SHP77 treated with DMSO at 0.1 percent for 48 hours (cell line): ENCODE results near the gene ADAMTSL3.

Source experiments
- DNase-seq: peaks from one replicate; lab custom pipeline; 2025; lab: John Stamatoyannopoulos, UW

The ADAMTSL3 gene

DNA sequence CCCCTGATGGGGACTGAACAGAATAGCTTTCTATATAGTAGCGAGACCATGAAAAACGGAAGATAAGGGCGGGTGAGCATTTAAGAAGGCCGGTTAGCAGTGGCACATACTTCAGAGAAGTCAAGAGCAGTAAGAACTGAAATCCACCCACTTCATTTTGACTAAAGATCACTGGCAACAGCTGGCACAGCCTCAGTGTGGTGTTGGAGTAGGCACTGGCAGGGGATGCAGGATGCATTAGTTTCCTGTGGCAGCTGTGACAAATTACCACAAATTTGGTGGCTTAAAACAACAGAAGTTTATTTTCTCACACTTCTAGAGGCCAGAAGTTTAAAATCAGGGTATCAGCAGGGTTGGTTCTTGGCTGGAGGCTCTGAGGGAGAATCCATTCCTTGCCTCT, 176.5 kb downstream of the ADAMTSL3 start:
- DNase-seq: no peak

DNA sequence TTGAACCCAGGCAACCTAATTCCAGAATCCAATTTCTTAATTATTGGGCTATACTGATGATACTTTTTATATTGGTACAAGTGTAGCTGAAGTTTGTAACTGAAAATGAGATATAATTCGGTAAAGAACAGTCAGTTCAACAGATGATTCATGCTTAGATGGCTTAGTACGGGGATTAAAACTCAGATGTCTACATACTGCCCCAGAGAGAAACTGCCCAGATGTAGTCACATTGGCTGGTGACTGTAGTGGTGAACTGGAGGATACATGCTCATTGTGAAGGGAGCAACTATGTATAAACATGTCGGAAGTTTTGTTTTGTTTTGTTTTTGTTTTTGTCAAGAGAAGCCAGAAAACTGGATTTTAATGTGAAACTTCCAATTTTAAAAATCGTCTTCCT, 179.6 kb downstream of the ADAMTSL3 start:
- DNase-seq: no peak

DNA sequence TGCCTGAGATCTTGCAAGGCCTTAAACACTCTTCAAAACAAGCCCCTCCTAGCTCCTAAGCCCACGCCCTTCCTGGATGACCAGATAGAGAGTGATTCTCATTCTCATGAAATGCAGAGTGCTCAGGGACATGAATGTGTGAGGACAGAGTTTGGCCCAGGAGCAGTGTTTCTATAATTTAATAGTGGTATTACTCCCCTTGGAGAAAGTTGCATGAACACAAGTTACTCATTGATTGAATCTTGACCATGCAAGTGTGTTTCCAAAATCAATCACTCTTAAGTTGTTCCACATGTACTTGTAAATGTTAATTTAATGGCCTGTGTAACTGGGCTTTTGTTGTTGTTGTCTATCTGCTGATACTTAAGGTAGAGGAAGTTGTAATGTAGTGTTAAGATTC, 181.6 kb downstream of the ADAMTSL3 start:
- DNase-seq: no peak

DNA sequence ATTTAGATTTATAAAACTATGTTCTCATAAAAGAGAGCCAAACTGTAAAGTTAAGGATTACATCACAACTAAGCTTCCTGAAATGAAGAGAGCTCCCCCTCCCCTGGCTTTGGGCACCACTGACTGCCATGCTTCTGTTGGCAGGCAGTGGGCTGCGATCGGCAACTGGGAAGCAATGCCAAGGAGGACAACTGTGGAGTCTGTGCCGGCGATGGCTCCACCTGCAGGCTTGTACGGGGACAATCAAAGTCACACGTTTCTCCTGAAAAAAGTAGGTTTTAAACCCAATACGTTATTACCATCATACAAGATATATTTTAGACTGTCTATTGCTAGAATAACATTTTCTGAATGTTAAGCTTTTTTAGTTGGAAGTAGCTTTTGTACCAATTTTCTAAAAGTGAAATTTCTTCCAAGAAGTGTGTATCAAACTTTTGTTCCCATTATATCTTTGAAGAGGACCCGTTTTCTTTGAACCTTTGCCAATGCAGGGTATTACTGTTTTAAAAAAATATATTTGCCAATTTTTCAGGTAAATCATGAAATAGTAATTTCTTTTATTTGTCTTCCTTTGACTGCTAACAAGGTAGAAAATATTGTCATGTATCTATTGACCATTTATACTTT, 184.1 kb downstream of the ADAMTSL3 start:
- no peak for DNase-seq

DNA sequence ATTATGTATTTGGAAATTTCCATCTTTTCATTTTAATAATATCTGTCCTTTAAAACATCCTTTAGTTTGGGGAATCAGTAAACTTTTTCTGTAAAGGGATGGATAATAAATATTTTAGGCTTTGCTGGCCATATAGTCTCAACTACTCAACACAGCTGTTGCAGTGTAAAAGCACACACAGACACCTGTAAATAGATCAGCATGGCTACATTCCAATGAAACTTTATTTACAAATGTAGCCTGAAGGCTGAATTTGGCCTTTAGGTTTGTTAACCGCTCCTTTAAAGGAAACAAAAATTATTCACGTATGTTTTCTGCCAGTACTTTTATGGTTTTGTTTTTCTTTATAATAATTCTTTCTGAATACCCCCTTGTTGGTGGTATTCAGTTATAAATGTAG, 184.8 kb downstream of the ADAMTSL3 start:
- DNase-seq: no peak

DNA sequence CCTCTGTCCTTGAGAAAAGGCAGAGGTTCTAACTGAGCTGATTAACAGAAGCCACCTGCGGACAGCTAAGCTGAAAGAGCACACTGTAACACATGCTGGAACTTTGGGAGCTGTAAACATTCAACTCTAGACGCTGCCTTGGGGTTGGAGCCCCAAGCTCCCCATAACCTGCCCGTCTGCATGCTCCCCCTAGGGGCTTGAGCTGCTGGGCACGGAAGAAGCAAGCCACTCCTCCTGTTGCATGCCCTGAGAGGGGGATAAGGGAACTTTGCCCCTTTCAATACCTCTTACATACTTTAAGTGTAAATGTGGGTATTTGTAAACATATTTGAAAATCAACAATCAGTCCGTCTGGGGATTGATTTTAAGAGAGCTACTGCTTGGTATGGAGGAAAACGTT, 188.4 kb downstream of the ADAMTSL3 start:
- no peak for DNase-seq

DNA sequence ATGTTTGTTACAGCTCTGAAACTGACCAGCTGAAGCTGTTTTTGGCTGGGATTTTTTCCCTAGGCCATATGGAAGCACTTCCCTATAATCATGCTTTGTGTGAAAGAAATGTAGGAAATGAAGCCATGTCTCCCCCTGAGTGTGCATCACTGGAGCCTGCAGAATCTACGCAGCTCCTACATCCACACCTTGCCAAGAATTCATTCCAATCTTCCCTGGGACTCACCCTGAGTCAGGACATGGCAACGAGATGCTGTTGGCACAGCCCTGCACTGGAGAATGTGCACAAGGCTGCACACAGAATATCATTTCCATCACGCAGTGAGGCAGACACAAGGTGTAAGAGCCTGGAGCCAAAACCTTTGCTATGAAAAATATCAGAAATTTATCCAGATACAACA, 189.5 kb downstream of the ADAMTSL3 start:
- no peak for DNase-seq

DNA sequence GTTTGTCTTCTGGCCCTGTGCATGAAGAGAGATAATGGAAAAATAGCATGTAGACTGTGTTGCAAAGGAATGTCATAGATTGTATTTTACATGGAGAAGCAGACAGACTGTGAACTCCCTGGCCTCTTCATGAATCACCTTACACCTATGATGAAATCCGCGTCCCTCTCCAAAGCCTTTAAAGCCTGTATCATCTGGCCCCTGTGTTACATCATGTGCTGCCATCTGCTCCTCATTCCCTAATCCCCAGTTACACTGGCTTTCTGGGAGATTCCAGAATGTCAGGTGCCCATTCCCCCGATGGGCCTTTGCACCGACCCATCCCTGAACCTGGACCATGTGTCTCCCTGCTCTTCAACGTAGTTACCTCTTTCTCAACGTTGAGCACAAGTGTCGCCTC, 190.8 kb downstream of the ADAMTSL3 start:
- no peak for DNase-seq

DNA sequence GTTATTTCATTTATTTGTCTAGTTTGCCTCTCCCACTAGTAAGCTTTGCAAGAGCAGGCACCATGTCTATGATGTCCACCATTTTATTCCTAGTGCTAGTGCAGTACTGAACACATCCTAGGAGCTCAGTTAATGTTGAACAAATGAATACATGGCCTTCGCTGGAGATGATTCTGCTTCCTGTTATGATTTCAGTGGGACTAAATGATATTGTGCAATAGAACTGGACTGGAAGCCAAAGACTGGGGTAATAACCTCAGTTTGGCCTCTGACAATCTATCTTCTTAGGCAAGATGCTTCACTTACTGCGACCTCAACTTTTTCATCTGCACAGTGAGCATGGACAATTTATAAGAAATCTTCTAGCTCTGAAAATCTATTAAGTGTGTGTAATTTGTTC, 191.3 kb downstream of the ADAMTSL3 start:
- DNase-seq: no peak

DNA sequence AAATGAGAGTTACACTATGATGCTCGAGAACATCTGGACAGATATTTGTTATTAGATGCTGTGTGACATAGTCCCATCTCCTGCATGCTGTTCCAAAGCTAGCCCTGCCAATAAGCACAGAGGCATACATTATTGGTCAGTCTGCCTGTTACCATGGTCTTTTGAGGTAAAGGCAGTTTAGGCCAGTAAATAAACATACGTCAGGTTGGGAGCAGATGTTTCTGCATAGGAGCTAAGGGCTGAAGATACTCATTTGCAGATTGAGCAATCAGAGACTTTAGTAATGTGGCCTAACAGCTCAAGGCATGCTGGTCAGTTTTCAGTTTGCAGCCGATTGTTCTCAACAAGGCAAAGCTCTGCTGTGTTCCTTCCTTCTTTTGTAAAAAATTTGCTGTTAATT, 192.9 kb downstream of the ADAMTSL3 start:
- no peak for DNase-seq

DNA sequence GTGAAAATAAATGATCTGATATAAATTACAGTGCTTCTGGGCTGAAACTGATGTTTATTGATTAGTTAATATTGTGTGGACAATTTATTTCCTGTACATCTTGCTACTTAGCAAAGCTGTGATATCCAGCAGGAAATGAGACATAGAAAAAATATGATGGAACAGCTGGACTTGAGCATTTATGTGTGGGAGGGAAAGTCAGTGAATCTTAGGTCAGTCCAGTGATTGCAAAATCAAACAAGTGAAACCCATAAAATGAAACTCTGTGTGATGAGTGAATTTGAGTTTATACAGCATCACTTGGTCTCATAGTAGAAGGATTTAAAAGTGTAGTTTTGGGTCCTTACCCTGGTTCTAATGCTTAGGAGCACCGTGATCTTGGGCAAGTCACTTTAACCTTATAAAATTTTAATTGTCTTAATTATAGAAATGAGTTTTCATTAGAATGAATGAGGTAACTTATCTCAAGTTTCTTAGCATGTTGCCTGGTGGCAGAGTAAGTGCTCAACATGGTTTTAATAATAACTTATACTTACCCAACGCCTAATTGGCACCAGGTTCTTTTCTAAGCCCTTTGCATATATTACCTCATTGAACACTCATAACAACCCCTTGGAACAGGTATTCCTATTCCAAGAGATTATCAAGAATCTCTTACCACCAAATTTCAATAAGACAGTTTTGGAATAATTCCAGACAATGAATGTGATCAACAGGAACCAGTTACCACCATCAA, 194.6 kb downstream of the ADAMTSL3 start:
- DNase-seq: no peak

DNA sequence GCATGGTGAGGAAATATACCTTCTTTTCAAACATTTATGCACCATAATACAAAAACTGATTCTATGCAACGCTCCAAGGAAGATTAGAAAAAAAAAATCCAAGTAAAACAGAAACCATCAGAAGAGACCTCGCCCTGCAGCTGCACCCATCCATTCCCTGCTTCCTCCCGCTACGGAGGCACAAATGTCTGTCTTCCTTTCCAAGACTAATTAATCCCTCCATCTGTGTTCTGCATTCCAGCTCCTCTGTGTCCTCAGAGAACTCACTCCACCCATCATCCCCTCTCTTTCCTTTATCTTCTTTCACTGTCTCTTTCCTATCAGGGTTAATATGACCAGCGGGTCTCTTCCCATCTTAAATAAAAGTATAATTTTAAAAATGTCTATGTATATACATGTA, 196.1 kb downstream of the ADAMTSL3 start:
- DNase-seq: no peak

DNA sequence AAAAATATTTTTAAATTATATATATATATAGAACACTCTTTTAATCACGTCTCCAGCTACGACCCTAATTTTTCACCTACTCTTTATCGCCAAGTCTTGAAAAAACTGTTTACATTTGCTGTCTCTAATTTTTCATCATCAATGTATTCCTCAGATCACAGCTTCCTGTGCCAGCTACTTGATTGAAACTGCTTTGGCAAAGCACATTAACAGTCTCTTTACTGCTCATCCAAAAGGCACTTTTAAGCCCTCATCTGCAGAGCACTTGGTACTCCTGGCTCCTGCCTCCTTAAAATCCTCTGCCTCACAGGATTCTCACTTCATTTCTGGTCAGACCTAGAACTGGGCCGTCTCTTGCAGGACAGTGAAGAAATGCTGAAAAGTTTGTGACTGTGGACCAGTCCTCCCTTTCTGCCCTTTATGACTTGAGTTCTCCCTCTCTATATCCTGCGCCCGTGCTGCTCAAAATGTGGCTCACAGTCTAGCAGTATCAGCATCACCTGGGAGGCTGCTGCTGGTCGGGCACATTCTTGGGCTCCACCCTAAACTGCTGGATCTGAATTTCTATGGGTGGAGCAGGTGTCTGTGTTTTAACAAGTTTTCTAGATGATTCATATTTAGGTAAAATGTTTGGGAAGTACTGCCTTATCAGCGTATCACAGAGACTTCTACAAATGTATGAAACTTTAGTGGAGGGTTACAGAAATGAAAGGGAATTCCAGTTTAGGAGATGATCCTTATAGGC, 196.8 kb downstream of the ADAMTSL3 start:
- no peak for DNase-seq

DNA sequence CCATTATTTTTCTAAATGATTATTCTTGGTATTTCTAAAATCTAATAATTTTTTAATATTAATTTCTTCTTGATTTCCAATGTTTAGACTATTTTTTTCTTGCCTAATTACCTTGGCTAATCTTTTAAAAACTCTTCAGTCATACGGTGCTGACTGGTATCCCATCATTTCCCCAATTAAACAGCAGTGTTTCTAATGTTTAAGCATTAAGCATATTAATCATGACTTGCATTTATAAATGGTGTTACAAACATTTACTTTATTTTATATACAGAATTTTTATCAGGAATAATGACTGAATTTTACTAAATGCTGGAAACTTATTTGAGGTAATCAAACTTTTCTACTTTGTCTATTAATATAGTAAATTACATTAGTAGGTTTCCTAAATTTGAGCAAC, 199.3 kb downstream of the ADAMTSL3 start:
- DNase-seq: no peak

DNA sequence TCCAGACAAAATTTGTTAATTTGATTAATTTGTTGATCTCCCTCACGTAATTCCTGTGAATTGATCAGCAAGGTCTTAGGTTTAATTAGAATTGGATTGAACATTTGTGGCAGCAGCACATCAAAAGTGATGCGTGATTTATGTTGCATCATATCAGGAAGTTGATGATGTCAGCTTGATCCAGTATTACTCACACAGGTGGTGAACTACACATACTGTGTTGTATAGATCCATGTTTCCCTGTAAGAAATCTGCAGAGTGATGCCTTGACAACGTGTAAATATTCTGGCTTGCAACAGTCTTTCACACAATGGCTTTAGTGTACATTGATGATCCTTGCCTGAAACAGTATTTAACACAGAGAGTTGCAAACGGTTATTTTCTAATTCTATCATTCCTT, 200.4 kb downstream of the ADAMTSL3 start:
- no peak for DNase-seq

DNA sequence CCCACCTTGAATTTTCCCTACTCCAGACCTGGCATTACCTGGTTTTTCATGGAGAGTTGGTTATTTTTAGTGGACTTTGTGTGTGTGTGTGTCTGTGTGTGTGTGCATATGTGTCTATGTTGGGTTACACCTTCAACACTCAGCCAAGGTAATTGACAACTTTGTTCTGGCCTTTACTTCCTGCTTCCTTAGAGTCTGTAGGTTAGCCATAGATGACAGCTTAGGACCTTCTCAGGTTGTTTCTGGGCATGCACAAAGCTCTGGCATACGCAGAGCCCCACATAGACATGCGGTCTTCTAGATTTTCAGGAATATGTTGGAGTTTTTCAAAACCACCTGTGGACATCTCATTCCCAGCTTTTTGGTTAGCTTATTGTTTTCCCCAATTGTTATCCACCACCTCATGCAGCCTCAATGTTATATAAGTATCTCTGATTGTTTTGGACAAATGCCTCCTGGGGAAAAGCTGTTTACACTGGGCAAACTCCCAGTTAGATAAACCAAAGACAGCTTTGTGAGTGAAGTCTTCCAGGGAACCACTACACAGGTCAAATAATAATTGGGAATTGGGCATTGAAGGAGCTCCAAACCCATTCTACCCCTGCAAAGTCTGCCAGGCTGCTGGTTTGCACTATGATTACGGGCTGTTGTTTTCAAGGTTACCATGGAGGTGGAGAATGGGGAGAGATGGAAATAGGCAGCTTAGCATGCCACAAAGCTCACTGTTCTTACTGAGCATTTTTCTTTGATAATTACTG, 201.2 kb downstream of the ADAMTSL3 start:
- no peak for DNase-seq

DNA sequence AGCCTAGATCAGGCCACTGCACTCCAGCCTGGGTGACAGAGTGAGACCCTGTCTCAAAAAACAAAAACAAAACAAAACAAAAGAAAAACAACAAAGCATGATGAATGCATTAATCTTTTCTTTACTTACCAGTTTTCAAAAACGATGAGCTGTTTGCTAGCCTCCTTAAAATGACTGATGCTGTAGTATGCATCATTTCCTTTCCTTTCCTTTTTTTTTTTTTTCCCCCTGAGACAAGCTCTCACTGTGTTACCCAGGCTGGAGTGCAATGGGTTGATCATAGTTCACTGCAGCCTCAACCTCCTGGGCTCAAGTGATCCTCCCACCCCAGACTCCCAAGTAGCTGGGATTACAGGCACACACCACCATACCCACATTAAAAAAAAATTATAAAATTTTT, 202.0 kb downstream of the ADAMTSL3 start:
- no peak for DNase-seq

DNA sequence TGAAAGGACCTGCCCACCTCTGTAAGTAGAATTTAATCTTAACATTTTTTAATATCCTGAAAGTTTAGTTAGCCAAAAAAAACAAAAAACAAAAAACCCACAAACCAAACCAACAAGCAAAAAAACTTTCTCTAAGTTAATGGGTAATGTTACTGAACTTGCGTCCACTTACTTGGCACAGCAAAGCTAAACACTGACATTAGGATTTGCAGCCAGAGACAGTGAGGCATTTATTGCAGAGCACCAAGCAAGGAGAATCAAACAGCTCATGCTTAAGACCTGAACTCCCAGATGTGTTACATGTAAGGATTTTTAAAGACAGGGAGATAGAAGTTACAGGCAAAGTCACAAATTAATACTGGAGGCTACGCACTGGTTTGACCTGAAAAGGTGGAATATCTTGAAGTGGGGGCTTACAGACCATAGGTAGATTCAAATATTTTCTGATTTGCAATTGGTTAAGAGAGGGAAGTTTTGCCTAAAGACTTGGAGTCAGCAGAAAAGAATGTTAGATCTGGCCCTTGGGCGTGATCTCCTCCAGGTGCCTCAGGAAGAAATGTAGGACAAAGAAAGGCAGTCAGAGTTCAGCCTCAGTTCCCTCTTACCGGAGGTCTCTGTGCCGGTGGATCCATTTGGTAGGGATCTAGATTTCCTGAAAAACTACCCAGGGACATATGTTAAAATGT, 205.0 kb downstream of the ADAMTSL3 start:
- DNase-seq: no peak

DNA sequence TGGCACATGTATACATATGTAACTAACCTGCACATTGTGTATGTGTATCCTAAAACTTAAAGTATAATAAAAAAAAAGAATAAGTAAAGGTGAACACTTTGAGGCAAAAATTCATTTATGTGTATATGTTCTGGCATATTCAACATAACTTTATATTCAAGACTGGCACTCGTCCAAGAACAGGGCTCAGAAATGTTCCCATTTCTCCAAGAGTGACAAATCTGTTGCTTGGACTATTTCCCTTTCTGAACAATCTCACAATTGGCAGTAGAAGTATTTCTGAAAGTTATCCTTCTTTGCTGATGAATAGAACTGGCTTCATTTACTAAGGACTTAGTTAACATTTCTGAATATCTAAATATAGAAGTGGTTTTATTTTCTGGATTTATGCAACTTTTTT, 212.8 kb downstream of the ADAMTSL3 start:
- DNase-seq: no peak

DNA sequence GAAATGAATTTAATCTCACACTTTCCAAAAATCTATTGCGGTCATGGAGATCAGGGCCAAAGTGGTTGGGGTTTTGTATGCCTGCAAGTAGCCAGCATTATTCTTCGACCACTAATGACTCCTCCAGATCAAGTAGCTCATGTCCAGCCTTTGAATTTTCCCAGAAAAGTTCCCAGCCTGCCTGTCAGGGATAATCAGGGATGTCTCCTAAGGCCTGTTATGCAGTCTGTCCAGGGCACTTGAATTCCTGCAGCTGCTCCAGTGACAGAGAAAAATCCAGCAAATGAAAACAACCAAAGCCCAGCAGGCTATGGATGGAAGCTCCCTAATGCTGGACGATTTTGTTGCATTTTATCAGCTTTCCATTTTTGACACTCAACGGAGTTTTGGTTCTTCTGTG, 215.4 kb downstream of the ADAMTSL3 start:
- no peak for DNase-seq

DNA sequence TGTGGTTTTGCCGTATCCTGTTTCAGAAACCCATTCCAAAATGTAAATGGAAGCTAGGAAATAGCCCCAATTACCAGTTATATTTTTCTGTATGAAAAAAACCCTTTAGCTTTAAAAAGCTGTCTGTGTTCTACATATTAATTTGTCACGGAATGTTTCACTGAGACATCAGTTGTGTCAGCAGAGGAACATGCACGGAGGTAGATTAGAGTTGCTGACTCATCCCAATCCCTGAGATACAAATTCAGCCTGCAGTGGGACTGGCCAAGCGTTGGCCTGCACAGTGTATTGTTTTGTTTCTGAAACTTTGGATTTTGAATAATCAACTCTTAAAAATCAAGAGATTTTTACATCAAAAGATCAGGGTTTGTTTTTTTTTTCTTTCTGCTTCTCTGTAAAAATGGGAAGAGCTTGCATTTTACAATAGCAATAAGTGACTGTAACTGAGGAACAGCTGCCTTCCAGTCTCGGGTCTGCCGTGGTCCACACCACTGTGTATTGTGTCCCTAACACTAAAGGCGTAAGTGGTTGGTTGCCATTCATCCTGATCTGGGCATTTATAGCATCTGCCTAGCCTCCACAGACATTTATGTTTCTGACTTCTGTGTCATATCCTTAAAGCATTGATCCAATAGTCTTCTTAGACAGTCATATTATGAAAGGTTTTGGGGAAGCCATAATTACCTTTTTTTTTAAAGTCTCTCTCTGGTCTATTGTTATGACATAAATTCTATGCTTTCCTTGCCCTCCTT, 218.1 kb downstream of the ADAMTSL3 start:
- no peak for DNase-seq
